Caco-2 (cell line): Measurements from ENCODE around the gene ZNF217. TPM values are rescaled to one million over a fixed set of nuclear protein-coding genes. Genes with fewer than 3 reads are reported as not detected.
"Not testable (repeated sequence)": the region's sequence is repeated elsewhere in the genome, so short reads cannot be mapped to it uniquely, and the experiment has no call there.

Experiments used
- Bru-seq: library from RNA; stranded (reverse); fragments of 400-500 nt; gene quantifications from one replicate; lab custom pipeline; 2021; lab: Mats Ljungman, UMichigan
- BruChase-seq, 2 experiments: library from RNA; stranded (reverse); fragments of 400-500 nt; gene quantifications; one replicate each; lab custom pipeline; 2021; lab: Mats Ljungman, UMichigan
- BruUV-seq: library from RNA; stranded (reverse); fragments of 400-500 nt; replicated peaks from 2 replicates; lab custom pipeline; 2021; lab: Mats Ljungman, UMichigan
- CTCF ChIA-PET: fragments of 300-600 bp; sonication (Branson Sonifier 250); formaldehyde crosslinking; loops from one replicate; lab custom pipeline; 2022; ENCODE audit warnings: antibody characterized with exemption; lab: Charles Lee
- POLR2A ChIA-PET: fragments of 300-600 bp; sonication (Branson Sonifier 250); formaldehyde crosslinking; loops from one replicate; lab custom pipeline; 2022; ENCODE audit warnings: antibody characterized with exemption; lab: Charles Lee
- DNase-seq, 2 experiments: peaks; one replicate each; pipeline versions ENCODE4 v3.0.0 to v3.0.0-alpha.2; 2020 to 2022
- H3K27me3 ChIP-seq: replicated peaks from 2 replicates; pipeline ENCODE4 v1.6.0; 2011; ENCODE audit warnings: low read length; ENCODE audit not compliant: control insufficient read depth, insufficient read depth
- H3K36me3 ChIP-seq: 2 replicates; pipeline ENCODE4 v1.5.1; 2011; ENCODE audit warnings: low read length; ENCODE audit not compliant: control insufficient read depth, insufficient read depth
- H3K4me1 ChIP-seq: fragments of 250-450 bp; sonication (Bioruptor Pico); 2 replicates; pipeline ENCODE4 v1.5.1; 2020; ENCODE audit warnings: mild to moderate bottlenecking
- H3K4me3 ChIP-seq: 2 replicates; pipeline ENCODE4 v1.5.1; 2011; ENCODE audit warnings: low read depth, mild to moderate bottlenecking, control low read depth, low read length
- H3K9me3 ChIP-seq: fragments of 250-450 bp; sonication (Bioruptor Pico); 2 replicates; pipeline ENCODE4 v1.5.1; 2020; ENCODE audit warnings: mild to moderate bottlenecking, moderate library complexity
- H3K27ac Mint-ChIP-seq: one replicate; pipeline ENCODE4 v1.8.0; 2022; ENCODE audit warnings: mixed read lengths; ENCODE audit not compliant: unreplicated experiment
- H3K27me3 Mint-ChIP-seq: one replicate; pipeline ENCODE4 v1.8.0; 2022; ENCODE audit warnings: mixed read lengths; ENCODE audit not compliant: insufficient read depth, unreplicated experiment
- H3K36me3 Mint-ChIP-seq: one replicate; pipeline ENCODE4 v1.8.0; 2022; ENCODE audit warnings: mild to moderate bottlenecking, mixed read lengths; ENCODE audit not compliant: insufficient read depth, unreplicated experiment
- H3K4me1 Mint-ChIP-seq: one replicate; pipeline ENCODE4 v1.8.0; 2022; ENCODE audit warnings: low read depth, mixed read lengths; ENCODE audit not compliant: unreplicated experiment
- H3K4me3 Mint-ChIP-seq: one replicate; pipeline ENCODE4 v1.8.0; 2022; ENCODE audit warnings: mild to moderate bottlenecking, moderate library complexity, mixed read lengths; ENCODE audit not compliant: unreplicated experiment
- H3K9me3 Mint-ChIP-seq: one replicate; pipeline ENCODE4 v1.8.0; 2022; ENCODE audit warnings: mixed read lengths; ENCODE audit not compliant: unreplicated experiment
- intact Hi-C: fragments of 100-400 bp; cut with micrococcal nuclease; formaldehyde crosslinking; loops from one replicate; pipeline ENCODE4 v1.10.0; 2022; ENCODE audit not compliant: unreplicated experiment
- long read RNA-seq: library from polyadenylated mRNA; stranded (forward); transcript quantifications from one replicate; pipeline ENCODE4 v2.0.0, GENCODE V29; 2022
- total RNA-seq: library from RNA; stranded (reverse); gene quantifications from 2 replicates; pipeline ENCODE4 v1.2.3, GENCODE V29; 2022
- TF ChIP-seq, protein P1 (sequence below), 2 experiments: fragments of 200-600 bp in 1 of 2; IDR thresholded peaks; 1 replicate in 1 of 2; 2 replicates in 1 of 2; pipeline versions ENCODE4 v1.5.1 to v1.8.0; 2011 to 2022; ENCODE audit warnings: antibody characterized with exemption in 1 of 2, control low read depth in 1 of 2, inconsistent platforms in 1 of 2, low read depth in 1 of 2, low read length in 1 of 2, mild to moderate bottlenecking in 1 of 2, moderate library complexity in 1 of 2; ENCODE audit not compliant: insufficient read depth in 1 of 2, severe bottlenecking in 1 of 2, unreplicated experiment in 1 of 2

Gene ZNF217
- 65.5 and 73.2 TPM in 2 replicates for total RNA-seq
- percentile 98 among the genes with signal in this experiment for Bru-seq, nascent RNA
- percentile 98 among the genes with signal in this experiment for BruChase-seq, experiment 1, labeled RNA remaining after a 2-hour chase
- BruChase-seq, experiment 2, labeled RNA remaining after a 6-hour chase: percentile 89 among the genes with signal in this experiment
- long read RNA-seq, full-length matches to known transcripts: 1 of 14 reads
- long read RNA-seq, partial matches to known transcripts: 0 of 14 reads
- long read RNA-seq, other reads (novel, unspliced or antisense): 13 of 14 reads

DNA sequence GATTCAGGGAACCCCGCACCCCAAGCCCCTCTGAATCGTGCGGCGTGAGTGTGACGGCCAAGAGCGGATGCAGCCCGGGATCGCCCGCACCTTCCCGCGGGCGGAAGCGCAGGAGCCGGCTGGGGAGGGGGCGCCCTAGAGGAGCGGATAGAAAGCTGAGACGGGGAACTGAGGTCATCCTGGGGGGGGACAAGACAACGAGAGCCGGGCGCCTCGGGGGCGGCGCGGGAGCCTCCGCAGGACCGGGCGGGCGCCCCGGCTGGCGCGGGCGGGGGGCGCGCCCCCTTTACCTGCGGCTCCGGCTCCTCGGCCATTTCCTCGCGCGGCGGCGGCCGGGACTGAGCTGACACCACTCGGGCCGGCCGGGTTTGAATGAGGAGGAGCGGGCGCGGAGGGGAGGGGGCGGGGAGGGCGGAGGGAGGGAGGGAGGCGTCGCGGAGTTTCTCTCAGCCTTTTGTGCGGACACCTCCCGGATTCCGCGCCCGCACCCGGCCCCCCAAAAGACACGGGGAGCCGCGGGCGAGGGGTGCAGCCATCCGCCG is at the start of gene ZNF217:
Gene ZNF217 (minus strand): TSS at position 374 of the 542 bp plus-strand sequence. CDS start 11,013 bp downstream, outside the sequence.
- DNase-seq: peak; percentile 93 to 95
- CTCF ChIA-PET: interaction anchor here (0.6 to 2.0 kb wide), 19 partner anchors 11 to 582 kb away, joined by 3 to 15 read pairs (median 4); no protein-coding TSS in a partner anchor

DNA sequence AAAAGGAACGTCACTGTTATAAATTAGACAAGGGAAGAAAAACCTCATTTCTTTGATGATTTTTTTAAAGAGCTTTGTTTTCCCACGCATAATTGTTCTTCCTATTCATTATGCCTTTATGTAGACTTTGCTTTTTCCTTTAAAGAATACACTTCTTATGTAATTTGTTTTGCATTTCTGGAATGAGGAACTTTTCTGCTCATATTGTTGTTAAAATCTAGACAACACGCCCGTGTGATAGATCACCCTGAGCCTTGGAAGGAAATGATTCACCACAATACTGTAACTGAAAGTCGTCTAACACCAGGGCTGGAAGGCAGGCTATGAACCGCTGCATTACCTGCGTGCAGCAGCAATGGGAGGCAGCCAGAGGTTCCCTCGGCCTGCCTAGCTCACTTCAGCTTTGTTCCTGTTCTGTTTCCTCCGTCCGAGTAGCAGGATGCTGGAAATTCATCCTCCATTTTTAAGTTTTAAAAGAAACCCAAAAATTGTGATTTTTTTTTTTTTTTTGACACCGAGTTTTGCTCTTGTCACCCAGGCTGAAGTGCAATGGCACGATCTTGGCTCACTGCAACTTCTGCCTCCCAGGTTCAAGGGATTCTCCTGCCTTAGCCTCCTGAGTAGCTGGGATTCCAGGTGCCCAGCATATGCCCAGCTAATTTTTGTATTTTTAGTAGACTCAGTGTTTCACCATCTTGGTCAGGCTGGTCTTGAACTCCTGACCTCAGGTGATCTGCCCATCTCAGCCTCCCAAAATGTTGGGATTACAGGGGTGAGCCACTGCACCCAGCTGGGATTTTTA is 49.6 kb upstream of the ZNF217 start:
- TSS peak; percentile 92 for BruUV-seq
- DNase-seq: peak; percentile 37 to 54
- Mint-ChIP-seq H3K9me3 (no peaks in the 10 kb centered on the region), H3K27ac (peak overlapping the region; percentile 28), H3K4me3 (no peak overlapping the region), H3K27me3 (no peaks in the 10 kb centered on the region), H3K36me3 (no peaks in the 10 kb centered on the region), H3K4me1 (peaks cover 31% of the 10 kb centered on the region)
- H3K4me1 ChIP-seq: peaks cover 30% of the 10 kb centered on the region
- no peaks in the 10 kb centered on the region; the same call in 1 of the 2 replicates for H3K36me3 ChIP-seq
- H3K9me3 ChIP-seq: no peaks in the 10 kb centered on the region
- no peak overlapping the region for H3K4me3 ChIP-seq
- H3K27me3 ChIP-seq: no peaks in the 10 kb centered on the region
- ChIA-PET CTCF (interaction anchor here (0.7 to 1.6 kb wide), 9 partner anchors 18 to 298 kb away, joined by 3 to 11 read pairs (median 4); partner anchors contain the start of gene ZNF217), POLR2A (interaction anchor here (0.6 to 1.2 kb wide), 4 partner anchors 20 to 95 kb away, joined by 3 to 6 read pairs (median 4); partner anchors contain the start of gene ZNF217)
- intact Hi-C loops: loop anchor here (1.0 to 5.0 kb wide), 2 partner anchors 35 to 66 kb away; no protein-coding TSS in a partner anchor
- TF ChIP-seq, protein P1, sequence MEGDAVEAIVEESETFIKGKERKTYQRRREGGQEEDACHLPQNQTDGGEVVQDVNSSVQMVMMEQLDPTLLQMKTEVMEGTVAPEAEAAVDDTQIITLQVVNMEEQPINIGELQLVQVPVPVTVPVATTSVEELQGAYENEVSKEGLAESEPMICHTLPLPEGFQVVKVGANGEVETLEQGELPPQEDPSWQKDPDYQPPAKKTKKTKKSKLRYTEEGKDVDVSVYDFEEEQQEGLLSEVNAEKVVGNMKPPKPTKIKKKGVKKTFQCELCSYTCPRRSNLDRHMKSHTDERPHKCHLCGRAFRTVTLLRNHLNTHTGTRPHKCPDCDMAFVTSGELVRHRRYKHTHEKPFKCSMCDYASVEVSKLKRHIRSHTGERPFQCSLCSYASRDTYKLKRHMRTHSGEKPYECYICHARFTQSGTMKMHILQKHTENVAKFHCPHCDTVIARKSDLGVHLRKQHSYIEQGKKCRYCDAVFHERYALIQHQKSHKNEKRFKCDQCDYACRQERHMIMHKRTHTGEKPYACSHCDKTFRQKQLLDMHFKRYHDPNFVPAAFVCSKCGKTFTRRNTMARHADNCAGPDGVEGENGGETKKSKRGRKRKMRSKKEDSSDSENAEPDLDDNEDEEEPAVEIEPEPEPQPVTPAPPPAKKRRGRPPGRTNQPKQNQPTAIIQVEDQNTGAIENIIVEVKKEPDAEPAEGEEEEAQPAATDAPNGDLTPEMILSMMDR (IDR thresholded peaks at IDR 0.05; ENCODE audit: insufficient read depth in 1 of 2, low read depth in 1 of 2, low read length in 1 of 2, severe bottlenecking in 1 of 2, unreplicated experiment in 1 of 2): no peak

More for the DNA sequence above, at the start of gene ZNF217:
- intact Hi-C loops: loop anchor here (1.0 to 5.0 kb wide), 10 partner anchors 14 to 324 kb away; no protein-coding TSS in a partner anchor
- Mint-ChIP-seq H3K27ac (peak within 1 kb of the TSS; percentile 80), H3K4me3 (peak within 1 kb of the TSS; percentile 87), H3K36me3 (peaks cover 10% of the 10 kb centered on the region), H3K4me1 (peaks cover 48% of the 10 kb centered on the region)
- peaks cover 46% of the 10 kb centered on the region for H3K4me1 ChIP-seq
- H3K4me3 ChIP-seq: peak within 1 kb of the TSS; percentile 98
- BruUV-seq, H3K9me3 ChIP-seq, H3K36me3 ChIP-seq, H3K27me3 Mint-ChIP-seq, H3K9me3 Mint-ChIP-seq, H3K27me3 ChIP-seq: not testable (repeated sequence)
- POLR2A ChIA-PET: interaction anchor here (0.5 to 1.6 kb wide), 15 partner anchors 14 to 321 kb away, joined by 3 to 24 read pairs (median 4); no protein-coding TSS in a partner anchor

DNA sequence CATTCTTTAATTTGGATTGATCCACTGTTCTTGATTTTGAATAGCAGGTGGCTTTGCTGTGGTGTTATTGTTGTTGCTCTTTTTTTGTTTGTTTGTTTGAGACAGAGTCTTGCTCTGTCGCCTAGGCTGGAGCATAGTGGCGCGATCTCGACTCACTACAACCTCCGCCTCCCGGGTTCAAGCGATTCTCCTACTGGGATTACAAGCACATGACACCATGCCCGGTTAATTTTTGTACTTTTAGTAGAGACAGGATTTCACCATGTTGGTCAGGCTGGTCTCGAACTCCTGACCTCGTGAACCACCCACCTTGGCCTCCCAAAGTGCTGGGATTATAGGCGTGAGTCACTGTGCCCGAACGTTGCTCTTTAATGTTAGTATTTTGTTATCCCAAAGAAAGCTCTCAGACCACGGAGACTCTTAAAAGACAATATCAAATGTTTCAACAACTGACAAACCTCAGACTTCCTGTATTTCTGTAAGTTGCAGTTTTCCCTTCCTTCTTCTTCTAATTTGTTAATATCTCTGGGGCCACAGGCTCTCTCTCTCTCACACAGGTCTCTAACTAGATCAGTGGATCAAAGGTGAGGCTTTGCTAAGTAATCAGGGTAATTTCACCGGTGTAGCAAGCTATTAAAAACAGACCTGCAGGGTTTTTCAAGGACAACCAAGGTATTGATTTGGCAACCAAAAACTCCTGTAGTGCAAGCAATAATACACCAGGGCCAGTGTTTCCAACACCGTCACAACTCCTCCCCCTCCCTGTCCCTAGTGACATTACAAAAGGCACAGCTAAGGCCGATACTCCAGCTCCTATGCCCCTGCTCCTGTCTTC is 48.8 kb upstream of the ZNF217 start:
- Mint-ChIP-seq H3K27ac (peak overlapping the region; percentile 28), H3K4me3 (no peak overlapping the region), H3K27me3 (no peaks in the 10 kb centered on the region), H3K36me3 (no peaks in the 10 kb centered on the region), H3K4me1 (peaks cover 36% of the 10 kb centered on the region), H3K9me3 (no peaks in the 10 kb centered on the region)
- no peaks in the 10 kb centered on the region for H3K27me3 ChIP-seq
- peaks cover 35% of the 10 kb centered on the region for H3K4me1 ChIP-seq
- no TSS peak for BruUV-seq
- DNase-seq: peak; percentile 83 to 86
- no peak overlapping the region for H3K4me3 ChIP-seq
- no peaks in the 10 kb centered on the region; the same call in 1 of the 2 replicates for H3K36me3 ChIP-seq
- no peaks in the 10 kb centered on the region for H3K9me3 ChIP-seq
- intact Hi-C loops: loop anchor here (1.0 to 5.0 kb wide), 3 partner anchors 19 to 65 kb away; no protein-coding TSS in a partner anchor
- POLR2A ChIA-PET: interaction anchor here (0.6 to 1.2 kb wide), 4 partner anchors 19 to 96 kb away, joined by 3 to 6 read pairs (median 4); partner anchors contain the start of gene ZNF217
- CTCF ChIA-PET: interaction anchor here (0.7 to 1.6 kb wide), 9 partner anchors 19 to 298 kb away, joined by 3 to 11 read pairs (median 4); partner anchors contain the start of gene ZNF217
- TF ChIP-seq, protein P1 (IDR thresholded peaks at IDR 0.05; ENCODE audit: insufficient read depth in 1 of 2, low read depth in 1 of 2, low read length in 1 of 2, severe bottlenecking in 1 of 2, unreplicated experiment in 1 of 2): peak in 1 of 2 experiments; percentile 22
